ENCODE results near the gene NUDT16L1. TPM values are rescaled to one million over a fixed set of nuclear protein-coding genes. Genes with fewer than 3 reads are reported as not detected.

The NUDT16L1 gene
- total RNA-seq, 4 donors from 2014 or later = 32.6 to 62.7 (median 54.3) TPM

DNA sequence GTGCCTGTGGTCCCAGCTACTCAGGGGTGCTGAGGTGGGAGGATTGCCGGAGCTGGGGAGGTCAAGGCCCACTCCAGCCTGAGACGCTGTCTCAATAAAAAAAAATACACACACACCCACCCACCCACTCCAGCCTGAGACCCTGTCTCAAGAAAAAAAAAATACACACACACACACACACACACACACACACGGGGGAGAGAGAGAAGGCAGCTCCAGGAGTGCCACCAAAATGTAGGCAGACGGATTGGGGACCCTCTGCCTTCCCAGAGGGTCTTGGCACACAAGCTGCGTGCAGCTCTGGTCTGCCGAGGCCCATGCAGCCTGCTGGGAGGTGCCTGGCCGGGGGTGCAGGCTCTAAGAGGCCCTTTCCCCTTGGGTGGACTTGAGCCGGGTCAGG is 5.9 kb upstream of the NUDT16L1 start:
- in situ Hi-C loops (cut with MboI; ENCODE audit: low pct_ligation_motif_present in 1 of 4, low pct_unique_long_range_greater_than_20kb in 1 of 4, low sequenced_read_pairs in 3 of 4) (no loop called here), intact Hi-C loops (cut with DNase I; ENCODE audit: low total_unique reads) (no loop called here)
- WGBS, 2 donors (ENCODE audit: low coverage in 1 of 2) = 83% methylated on average over 8 of the region's 8 CpGs; no CpG with 5 or more reads in 1 of the 2 donors
- H3K4me3 ChIP-seq = no peak overlapping the region
- no peak overlapping the region for H3K27ac ChIP-seq
- peaks cover 0 to 20% (median 5%) of the 10 kb centered on the region in 4 donors for H3K36me3 ChIP-seq
- H3K27me3 ChIP-seq = no peaks in the 10 kb centered on the region
- DNase-seq = no peak
- no peaks in the 10 kb centered on the region for H3K9me3 ChIP-seq
- no peak for TF ChIP-seq POLR2AphosphoS5 (IDR thresholded peaks at IDR 0.05)
- peaks cover 2 to 5% (median 4%) of the 10 kb centered on the region in 4 donors for H3K4me1 ChIP-seq

- Histone ChIP-seq H3K4me1 (peaks cover 8 to 12% (median 9%) of the 10 kb centered on the region in 4 donors), H3K4me3 (no peak overlapping the region), H3K9me3 (no peaks in the 10 kb centered on the region), H3K36me3 (peaks cover 0 to 20% (median 5%) of the 10 kb centered on the region in 4 donors), H3K27me3 (no peaks in the 10 kb centered on the region), H3K27ac (no peak overlapping the region)
- intact Hi-C loops (cut with DNase I; ENCODE audit: low total_unique reads) = no loop called here
- WGBS, 2 donors (ENCODE audit: low coverage in 1 of 2) = 94% methylated on average over 38 of the region's 39 CpGs; no CpG with 5 or more reads in 1 of the 2 donors
- DNase-seq = no peak
- TF ChIP-seq EP300 (IDR thresholded peaks at IDR 0.05; ENCODE audit: low read depth) (no peak), CTCF (IDR thresholded peaks at IDR 0.05) (no peak), POLR2A (IDR thresholded peaks at IDR 0.05) (no peak), POLR2AphosphoS5 (IDR thresholded peaks at IDR 0.05) (no peak)
- in situ Hi-C loops (cut with MboI; ENCODE audit: low pct_ligation_motif_present in 1 of 4, low pct_unique_long_range_greater_than_20kb in 1 of 4, low sequenced_read_pairs in 3 of 4) = no loop called here
Measured at GRCh38 chr16:4687946-4688673, 5.3 kb upstream of the NUDT16L1 start.

DNA sequence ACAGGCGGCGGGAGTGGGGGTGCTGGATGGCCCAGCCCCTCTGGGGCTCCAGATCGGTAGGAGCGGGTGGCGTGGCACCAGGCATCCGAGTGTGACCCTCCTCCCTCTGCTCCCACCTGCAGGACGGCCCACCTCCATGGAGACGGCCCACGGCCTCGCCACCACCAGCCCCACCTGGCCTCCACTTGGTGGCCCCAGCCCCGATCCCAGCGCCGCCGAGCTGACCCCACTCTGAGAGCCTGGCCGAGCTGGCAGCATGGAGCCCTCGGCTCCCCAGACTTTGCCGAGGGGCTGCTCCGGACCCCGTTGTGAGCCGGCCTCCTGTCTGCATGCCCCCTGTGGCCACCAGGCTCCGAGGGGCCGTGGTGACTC is 4.7 kb upstream of the NUDT16L1 start:
- no peaks in the 10 kb centered on the region for H3K27me3 ChIP-seq
- in situ Hi-C loops (cut with MboI; ENCODE audit: low pct_ligation_motif_present in 1 of 4, low pct_unique_long_range_greater_than_20kb in 1 of 4, low sequenced_read_pairs in 3 of 4) (no loop called here), intact Hi-C loops (cut with DNase I; ENCODE audit: low total_unique reads) (no loop called here)
- no peak for TF ChIP-seq CTCF (IDR thresholded peaks at IDR 0.05)
- no peak overlapping the region for H3K27ac ChIP-seq
- H3K4me3 ChIP-seq = no peak overlapping the region
- no peak for DNase-seq
- peaks cover 8 to 13% (median 10%) of the 10 kb centered on the region in 4 donors for H3K4me1 ChIP-seq
- 92% methylated on average over 20 of the region's 22 CpGs; no CpG with 5 or more reads in 1 of the 2 donors for WGBS, 2 donors (ENCODE audit: low coverage in 1 of 2)
- peaks cover 0 to 18% (median 3%) of the 10 kb centered on the region in 4 donors for H3K36me3 ChIP-seq
- H3K9me3 ChIP-seq = no peaks in the 10 kb centered on the region

GRCh38 chr16:4689091-4689671 is 4.2 kb upstream of the NUDT16L1 start:
- H3K27me3 ChIP-seq = no peaks in the 10 kb centered on the region
- WGBS, 2 donors (ENCODE audit: low coverage in 1 of 2) = 88% methylated on average over 15 of the region's 21 CpGs; no CpG with 5 or more reads in 1 of the 2 donors
- H3K27ac ChIP-seq = no peak overlapping the region
- no peak overlapping the region for H3K4me3 ChIP-seq
- DNase-seq = no peak
- TF ChIP-seq POLR2AphosphoS5 (IDR thresholded peaks at IDR 0.05) (no peak), CTCF (IDR thresholded peaks at IDR 0.05) (no peak), POLR2A (IDR thresholded peaks at IDR 0.05) (no peak), EP300 (IDR thresholded peaks at IDR 0.05; ENCODE audit: low read depth) (no peak)
- intact Hi-C loops (cut with DNase I; ENCODE audit: low total_unique reads) = no loop called here
- H3K4me1 ChIP-seq = peaks cover 8 to 15% (median 10%) of the 10 kb centered on the region in 4 donors
- H3K36me3 ChIP-seq = peaks cover 0 to 13% (median under 1%) of the 10 kb centered on the region in 4 donors
- no peaks in the 10 kb centered on the region for H3K9me3 ChIP-seq
- in situ Hi-C loops (cut with MboI; ENCODE audit: low pct_ligation_motif_present in 1 of 4, low pct_unique_long_range_greater_than_20kb in 1 of 4, low sequenced_read_pairs in 3 of 4) = no loop called here

Data from transverse colon (tissue), 4 donors.